SK-N-SH (cell line): ENCODE measurements around the gene ERGIC1. TPM values are rescaled to one million over a fixed set of nuclear protein-coding genes. Genes with fewer than 3 reads are reported as not detected.

Source experiments
- CTCF ChIA-PET: fragments of 300-600, 350-600 bp; formaldehyde crosslinking; extraction: SDS; loops from one replicate; lab custom pipeline; 2021; lab: Yijun Ruan, JAX
- POLR2A ChIA-PET: fragments of 350-600 bp; sonication (Branson Sonifier 250); formaldehyde crosslinking; extraction: SDS; loops from one replicate; lab custom pipeline; 2020; ENCODE audit warnings: antibody characterized with exemption, inconsistent platforms; lab: Yijun Ruan, JAX
- DNase-seq: peaks from one replicate; pipeline ENCODE4 v3.0.0; 2012
- H2AFZ ChIP-seq: fragments of 200-600 bp; sonication (generic); 2 replicates; pipeline ENCODE4 v1.8.1; 2016; ENCODE audit warnings: antibody characterized with exemption, mild to moderate bottlenecking, low read depth
- H3F3A ChIP-seq: fragments of 200-600 bp; sonication (generic); replicated peaks from 2 replicates; pipeline ENCODE3; 2016; ENCODE audit warnings: antibody characterized with exemption, mild to moderate bottlenecking; ENCODE audit not compliant: insufficient read depth
- H3K27ac ChIP-seq, 2 experiments: fragments of 200-500 bp in 1 of 2; fragments of 200-600 bp in 1 of 2; sonication (Bioruptor generic) in 1 of 2; sonication (generic), shearing (Covaris generic) in 1 of 2; 2 replicates each; pipeline versions ENCODE4 v1.5.1 to v1.6.1; 2014 to 2016; ENCODE audit warnings: low read depth in 2 of 2, inconsistent platforms in 1 of 2, low read length in 1 of 2, mild to moderate bottlenecking in 1 of 2, mixed read lengths in 1 of 2
- H3K27me3 ChIP-seq: fragments of 200-600 bp; sonication (generic), shearing (Covaris generic); 2 replicates; pipeline ENCODE4 v1.6.1; 2016; ENCODE audit warnings: mixed run types; ENCODE audit not compliant: insufficient read depth
- H3K36me3 ChIP-seq, 2 experiments: fragments of 200-500 bp in 1 of 2; fragments of 200-600 bp in 1 of 2; sonication (Bioruptor generic) in 1 of 2; sonication (generic) in 1 of 2; replicated peaks in 1 of 2; 2 replicates each; pipeline versions ENCODE3 to v1.5.1; 2014 to 2016; ENCODE audit warnings: low read length in 1 of 2, mild to moderate bottlenecking in 1 of 2; ENCODE audit not compliant: insufficient read depth in 2 of 2, control insufficient read depth in 1 of 2
- H3K4me1 ChIP-seq, 2 experiments: fragments of 200-500 bp in 1 of 2; fragments of 200-600 bp in 1 of 2; sonication (Bioruptor generic) in 1 of 2; sonication (generic), shearing (Covaris generic) in 1 of 2; 2 replicates each; pipeline versions ENCODE4 v1.5.1 to v1.6.1; 2014 to 2016; ENCODE audit warnings: low read depth in 1 of 2, low read length in 1 of 2, mixed run types in 1 of 2; ENCODE audit not compliant: insufficient read depth in 2 of 2, control insufficient read depth in 1 of 2
- H3K4me2 ChIP-seq: fragments of 200-600 bp; sonication (generic), shearing (Covaris generic); 2 replicates; pipeline ENCODE4 v1.6.1; 2017; ENCODE audit warnings: mixed run types
- H3K4me3 ChIP-seq, 2 experiments: fragments of 200-500 bp in 1 of 2; fragments of 200-600 bp in 1 of 2; sonication (Bioruptor generic) in 1 of 2; sonication (generic), shearing (Covaris generic) in 1 of 2; 2 replicates each; pipeline versions ENCODE4 v1.5.1 to v1.8.1; 2014 to 2016; ENCODE audit warnings: low read depth in 2 of 2, inconsistent platforms in 1 of 2, low read length in 1 of 2, mild to moderate bottlenecking in 1 of 2, mixed read lengths in 1 of 2, moderate library complexity in 1 of 2
- H3K79me2 ChIP-seq: fragments of 200-600 bp; sonication (generic); 2 replicates; pipeline ENCODE4 v1.8.1; 2017; ENCODE audit warnings: mild to moderate bottlenecking; ENCODE audit not compliant: insufficient read depth
- H3K9ac ChIP-seq: fragments of 200-600 bp; sonication (generic); 2 replicates; pipeline ENCODE4 v1.6.1; 2017; ENCODE audit warnings: mixed run types
- H3K9me2 ChIP-seq: fragments of 200-600 bp; sonication (generic); 2 replicates; pipeline ENCODE4 v1.6.1; 2017; ENCODE audit warnings: mixed run types
- H3K9me3 ChIP-seq: fragments of 200-600 bp; sonication (generic); 2 replicates; pipeline ENCODE4 v1.6.1; 2017; ENCODE audit warnings: mixed run types, mild to moderate bottlenecking, moderate library complexity
- H4K20me1 ChIP-seq: fragments of 200-600 bp; sonication (generic); 2 replicates; pipeline ENCODE4 v1.6.1; 2017; ENCODE audit warnings: mild to moderate bottlenecking, mixed run types; ENCODE audit not compliant: insufficient read depth
- ELF1 ChIP-seq: IDR thresholded peaks from 2 replicates; pipeline ENCODE4 v1.4.0; 2012
- EZH2phosphoT487 ChIP-seq: fragments of 200-600 bp; sonication (generic); IDR thresholded peaks from 2 replicates; pipeline ENCODE4 v1.6.1; 2017; ENCODE audit warnings: low read depth, mixed run types, mild to moderate bottlenecking, antibody characterized with exemption, moderate library complexity, borderline replicate concordance
- FOSL2 ChIP-seq: IDR thresholded peaks from 2 replicates; pipeline ENCODE4 v1.4.0; 2012; ENCODE audit warnings: low read depth, mild to moderate bottlenecking, moderate library complexity, borderline replicate concordance
- FOXJ3 ChIP-seq: sonication (generic); formaldehyde crosslinking; IDR thresholded peaks from 2 replicates; pipeline ENCODE4 v1.5.1; 2020; ENCODE audit warnings: mild to moderate bottlenecking, missing genetic modification reagents
- GATA2 ChIP-seq: sonication (generic); formaldehyde crosslinking; IDR thresholded peaks from 2 replicates; pipeline ENCODE4 v1.5.0; 2020; ENCODE audit warnings: mild to moderate bottlenecking, missing genetic modification reagents
- JUND ChIP-seq: IDR thresholded peaks from 2 replicates; pipeline ENCODE4 v1.4.0; 2012
- MAX ChIP-seq: IDR thresholded peaks from 2 replicates; pipeline ENCODE4 v1.4.0; 2012; ENCODE audit warnings: low read depth
- MEF2A ChIP-seq: IDR thresholded peaks from 2 replicates; pipeline ENCODE4 v1.4.0; 2012; ENCODE audit warnings: low read depth, borderline replicate concordance
- MXI1 ChIP-seq: IDR thresholded peaks from 2 replicates; pipeline ENCODE4 v1.6.1; 2012; ENCODE audit warnings: mild to moderate bottlenecking, low read depth, low read length, improper control_type of control experiment
- PBX3 ChIP-seq: IDR thresholded peaks from 2 replicates; pipeline ENCODE4; 2012
- POLR2AphosphoS5 ChIP-seq: IDR thresholded peaks from 2 replicates; pipeline ENCODE4 v1.6.1; 2012; ENCODE audit warnings: low read depth, low read length
- RCOR1 ChIP-seq: fragments of 150-350 bp; IDR thresholded peaks from 2 replicates; pipeline ENCODE4 v1.6.1; 2017; ENCODE audit warnings: antibody characterized with exemption, low read length
- RFX5 ChIP-seq: IDR thresholded peaks from 2 replicates; pipeline ENCODE4 v1.6.1; 2012; ENCODE audit warnings: mild to moderate bottlenecking, improper control_type of control experiment, low read length
- TCF12 ChIP-seq: IDR thresholded peaks from 2 replicates; pipeline ENCODE4 v1.4.0; 2012
- USF1 ChIP-seq: IDR thresholded peaks from 2 replicates; pipeline ENCODE4 v1.4.0; 2012; ENCODE audit warnings: low read depth, borderline replicate concordance
- YY1 ChIP-seq: IDR thresholded peaks from 2 replicates; pipeline ENCODE4 v1.4.0; 2012; ENCODE audit warnings: low read depth, mild to moderate bottlenecking
- ZBTB33 ChIP-seq: IDR thresholded peaks from 2 replicates; pipeline ENCODE4 v1.4.0; 2012; ENCODE audit warnings: low read depth, borderline replicate concordance
- WGBS: methylation state at CpG from one replicate; pipeline ENCODE4 v1.1.6; 2017; ENCODE audit warnings: low lambda C conversion rate; 5-methylcytosine and 5-hydroxymethylcytosine counted together
- polyA plus RNA-seq, 3 experiments: library from polyadenylated mRNA; depleted of rRNA; stranded (reverse); fragments of >200 nt; gene quantifications; 2 replicates each; pipeline ENCODE4 v1.2.3, GENCODE V29; 2012
- TF ChIP-seq, protein P1 (sequence below): fragments of 150-350 bp; IDR thresholded peaks from 2 replicates; pipeline ENCODE4 v1.6.1; 2017; ENCODE audit warnings: antibody characterized with exemption, low read length, low read depth, borderline replicate concordance
- TF ChIP-seq, protein P2 (sequence below): fragments of 150-350 bp; IDR thresholded peaks from 2 replicates; pipeline ENCODE4 v1.6.1; 2016; ENCODE audit warnings: mild to moderate bottlenecking, low read depth, low read length

Gene ERGIC1
- polyA plus RNA-seq, 1 of the 3 experiments (the other 2 are of a cell fraction): 101 TPM

- no peak overlapping the region; a peak in 1 of 4 replicates for H3K27ac ChIP-seq
- no peaks in the 10 kb centered on the region for H3K9me2 ChIP-seq
- DNase-seq: no peak
- peaks cover 6% of the 10 kb centered on the region; the same call in 1 of the 2 replicates for H4K20me1 ChIP-seq
- POLR2A ChIA-PET: no interaction called here
- H3K4me3 ChIP-seq: no peak overlapping the region
- H3F3A ChIP-seq: no peaks in the 10 kb centered on the region
- TF ChIP-seq, protein P1, sequence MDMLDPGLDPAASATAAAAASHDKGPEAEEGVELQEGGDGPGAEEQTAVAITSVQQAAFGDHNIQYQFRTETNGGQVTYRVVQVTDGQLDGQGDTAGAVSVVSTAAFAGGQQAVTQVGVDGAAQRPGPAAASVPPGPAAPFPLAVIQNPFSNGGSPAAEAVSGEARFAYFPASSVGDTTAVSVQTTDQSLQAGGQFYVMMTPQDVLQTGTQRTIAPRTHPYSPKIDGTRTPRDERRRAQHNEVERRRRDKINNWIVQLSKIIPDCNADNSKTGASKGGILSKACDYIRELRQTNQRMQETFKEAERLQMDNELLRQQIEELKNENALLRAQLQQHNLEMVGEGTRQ: no peak
- TF ChIP-seq EZH2phosphoT487 (no peak), JUND (no peak), PBX3 (no peak), FOSL2 (no peak), FOXJ3 (CRISPR knock-in tag) (no peak), POLR2AphosphoS5 (no peak), YY1 (no peak), TCF12 (no peak), RFX5 (no peak), GATA2 (CRISPR knock-in tag) (no peak), ELF1 (no peak)
- TF ChIP-seq, protein P2, sequence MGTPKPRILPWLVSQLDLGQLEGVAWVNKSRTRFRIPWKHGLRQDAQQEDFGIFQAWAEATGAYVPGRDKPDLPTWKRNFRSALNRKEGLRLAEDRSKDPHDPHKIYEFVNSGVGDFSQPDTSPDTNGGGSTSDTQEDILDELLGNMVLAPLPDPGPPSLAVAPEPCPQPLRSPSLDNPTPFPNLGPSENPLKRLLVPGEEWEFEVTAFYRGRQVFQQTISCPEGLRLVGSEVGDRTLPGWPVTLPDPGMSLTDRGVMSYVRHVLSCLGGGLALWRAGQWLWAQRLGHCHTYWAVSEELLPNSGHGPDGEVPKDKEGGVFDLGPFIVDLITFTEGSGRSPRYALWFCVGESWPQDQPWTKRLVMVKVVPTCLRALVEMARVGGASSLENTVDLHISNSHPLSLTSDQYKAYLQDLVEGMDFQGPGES: no peak
- TF ChIP-seq, all 33 proteins: peak for 0
- 72% methylated on average over 3 of the region's 3 CpGs for WGBS
- CTCF ChIA-PET: interaction anchor here (0.6 to 1.0 kb wide), 2 partner anchors 76 to 135 kb away, joined by 3 read pairs; no protein-coding TSS in a partner anchor
- H3K27me3 ChIP-seq: no peaks in the 10 kb centered on the region
- no peak overlapping the region for H2AFZ ChIP-seq
- no peak overlapping the region for H3K4me2 ChIP-seq
- peaks cover 0 to 10% of the 10 kb centered on the region in 2 experiments; a peak in 1 of 4 replicates for H3K4me1 ChIP-seq
- H3K9ac ChIP-seq: no peak overlapping the region
- H3K9me3 ChIP-seq: no peaks in the 10 kb centered on the region
- H3K79me2 ChIP-seq: peaks cover 89% of the 10 kb centered on the region; the same call in 1 of the 2 replicates
- peaks cover 0 to 4% of the 10 kb centered on the region in 2 experiments for H3K36me3 ChIP-seq
These were observed 14.4 kb downstream of the ERGIC1 start for GRCh38 chr5:172848419-172848818.

- Histone ChIP-seq H3K9ac (no peak overlapping the region), H3K9me2 (no peaks in the 10 kb centered on the region), H3K79me2 (peaks cover 89% of the 10 kb centered on the region; the same call in 1 of the 2 replicates), H3K4me2 (no peak overlapping the region), H3K36me3 (no peaks in the 10 kb centered on the region), H3K4me3 (no peak overlapping the region), H2AFZ (no peak overlapping the region), H3K4me1 (peaks cover 0 to 10% of the 10 kb centered on the region in 2 experiments; a peak in 1 of 4 replicates), H3F3A (no peaks in the 10 kb centered on the region), H3K27me3 (no peaks in the 10 kb centered on the region), H3K27ac (no peak overlapping the region), H3K9me3 (no peaks in the 10 kb centered on the region), H4K20me1 (peaks cover 6% of the 10 kb centered on the region; the same call in 1 of the 2 replicates)
- CTCF ChIA-PET: interaction anchor here (1.0 to 1.3 kb wide), 2 partner anchors 18 to 83 kb away, joined by 4 read pairs; no protein-coding TSS in a partner anchor
- POLR2A ChIA-PET: no interaction called here
- WGBS: 94% methylated on average over 11 of the region's 15 CpGs
- DNase-seq: no peak
- TF ChIP-seq MEF2A (no peak), POLR2AphosphoS5 (no peak), ZBTB33 (no peak), RCOR1 (no peak), MAX (no peak), USF1 (no peak), FOSL2 (no peak), MXI1 (no peak)
- TF ChIP-seq, protein P2: no peak
These were observed 15.8 kb downstream of the ERGIC1 start for GRCh38 chr5:172849606-172850453.
